SH-SY5Y (cell line): ENCODE results near the gene SLC13A5.

Experiments
- GATA2 ChIP-seq: IDR thresholded peaks from 2 replicates; pipeline ENCODE4 v1.6.1; 2011; ENCODE audit warnings: mild to moderate bottlenecking, low read depth, low read length
- GATA3 ChIP-seq: IDR thresholded peaks from 2 replicates; pipeline ENCODE4 v1.6.1; 2011; ENCODE audit warnings: low read depth, mild to moderate bottlenecking, low read length, moderate library complexity

DNA sequence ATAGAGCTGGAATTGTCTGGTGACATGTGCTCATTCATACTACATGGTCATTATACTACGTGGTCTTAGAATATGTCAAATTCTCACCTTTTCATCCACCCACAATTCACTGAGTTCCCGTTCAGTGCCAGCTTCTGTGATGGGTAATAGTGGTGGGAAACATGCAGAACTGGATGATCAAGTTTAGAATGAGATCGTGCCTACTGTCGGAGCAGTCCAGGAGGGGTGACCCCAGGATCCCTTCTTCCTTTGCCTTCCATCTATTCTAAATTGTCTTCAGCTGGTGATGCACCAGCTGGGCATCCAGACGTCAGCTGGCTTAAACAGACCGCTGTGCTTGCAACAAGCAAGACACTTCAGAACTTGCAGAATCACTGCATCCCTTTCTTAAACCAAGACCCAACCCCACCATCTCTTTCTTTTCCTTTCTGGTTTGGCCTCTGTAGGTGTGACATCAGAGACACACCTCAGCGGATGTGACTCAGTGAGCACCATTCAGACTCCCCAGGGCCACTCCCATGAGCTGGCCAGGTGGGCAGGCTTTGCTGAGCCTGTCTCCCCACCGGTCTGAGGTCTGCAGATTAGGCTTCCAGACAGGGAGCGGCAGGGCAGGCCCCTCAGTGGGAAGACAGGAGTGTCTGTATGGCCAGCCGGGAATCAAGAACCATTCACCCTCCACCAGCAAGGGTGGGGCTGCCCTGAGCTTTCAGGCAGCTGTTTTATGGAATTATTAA, 43.5 kb downstream of the SLC13A5 start:
- TF ChIP-seq GATA3 (no peak), GATA2 (no peak)
